Breast epithelium (tissue), 4 donors: ENCODE measurements around the gene TCTN1. TPM values are rescaled to one million over a fixed set of nuclear protein-coding genes. Genes with fewer than 3 reads are reported as not detected.
"Not testable (repeated sequence)": the region's sequence is repeated elsewhere in the genome, so short reads cannot be mapped to it uniquely, and the experiment has no call there.

Source experiments
- DNase-seq, 2 donors: peaks; one replicate each; pipeline ENCODE4 v3.0.0-alpha.2; 2019; ENCODE audit warnings: low spot score in 2 of 2
- H3K27ac ChIP-seq, 2 donors: fragments of 200-600 bp; sonication (generic) in 1 of 2; one replicate each; pipeline ENCODE4 v1.5.1; 2016 to 2019; ENCODE audit warnings: mild to moderate bottlenecking in 1 of 2
- H3K27me3 ChIP-seq, 2 donors: fragments of 200-600 bp; sonication (generic) in 1 of 2; one replicate each; pipeline versions ENCODE4 v1.5.1 to v1.6.0; 2017 to 2019; ENCODE audit warnings: control low read depth in 1 of 2, mild to moderate bottlenecking in 1 of 2
- H3K36me3 ChIP-seq: fragments of 200-600 bp; one replicate; pipeline ENCODE4 v1.5.1; 2019
- H3K4me1 ChIP-seq, 2 donors: fragments of 200-600 bp; sonication (generic); one replicate each; pipeline ENCODE4 v1.5.1; 2016 to 2019; ENCODE audit warnings: control low read depth in 1 of 2
- H3K4me3 ChIP-seq, 3 donors: fragments of 200-600 bp; sonication (generic); 1 replicate in 2 of 3; 2 replicates in 1 of 3; pipeline ENCODE4 v1.5.1; 2016 to 2019; ENCODE audit warnings: mild to moderate bottlenecking in 3 of 3, moderate library complexity in 2 of 3
- H3K9me3 ChIP-seq, 2 donors: fragments of 200-600 bp; sonication (generic) in 1 of 2; one replicate each; pipeline ENCODE4 v1.5.1; 2016 to 2019; ENCODE audit warnings: control low read depth in 1 of 2
- CTCF ChIP-seq, 3 donors: fragments of 450-650 bp; IDR thresholded peaks; one replicate each; pipeline ENCODE4 v1.5.1; 2016 to 2017; ENCODE audit warnings: antibody characterized with exemption in 3 of 3, mild to moderate bottlenecking in 3 of 3, moderate library complexity in 3 of 3
- POLR2A ChIP-seq: fragments of 450-650 bp; IDR thresholded peaks from one replicate; pipeline ENCODE4 v1.6.1; 2016; ENCODE audit warnings: antibody characterized with exemption, mild to moderate bottlenecking, moderate library complexity
- POLR2AphosphoS5 ChIP-seq, 3 donors: sonication (generic); formaldehyde crosslinking; IDR thresholded peaks; one replicate each; pipeline ENCODE4 v1.6.1; 2017; ENCODE audit warnings: antibody characterized with exemption in 3 of 3
- intact Hi-C: fragments of 100-400 bp; cut with DNase I; formaldehyde crosslinking; loops from one replicate; pipeline ENCODE4 v1.15.1; 2023; ENCODE audit warnings: low total_unique reads
- total RNA-seq, 3 donors: library from RNA; depleted of rRNA; stranded (reverse); fragments of >200 nt; gene quantifications; one replicate each; pipeline ENCODE4 v1.1.0, GENCODE V29; 2016

Gene TCTN1
- total RNA-seq, 3 donors from 2014 or later, result 43.0 to 76.0 (median 56.3) TPM

GRCh38 chr12:110568752-110569151, 45.2 kb upstream of the TCTN1 start:
- Histone ChIP-seq H3K27ac (no peak overlapping the region), H3K4me3 (no peak overlapping the region), H3K27me3 (no peaks in the 10 kb centered on the region), H3K4me1 (peaks cover 0 to 17% of the 10 kb centered on the region in 2 donors), H3K9me3 (peaks cover 0 to 14% of the 10 kb centered on the region in 2 donors), H3K36me3 (no peaks in the 10 kb centered on the region)
- TF ChIP-seq POLR2A, result no peak
- TF ChIP-seq CTCF (IDR thresholded peaks at IDR 0.05), result no peak
- TF ChIP-seq POLR2AphosphoS5 (IDR thresholded peaks at IDR 0.05), result no peak
- intact Hi-C loops, result no loop called here
- DNase-seq, result no peak

GRCh38 chr12:110569838-110570237, 44.1 kb upstream of the TCTN1 start:
- peaks cover 0 to 14% of the 10 kb centered on the region in 2 donors for H3K4me1 ChIP-seq
- intact Hi-C loops, DNase-seq, H3K4me3 ChIP-seq, H3K27ac ChIP-seq, H3K36me3 ChIP-seq, H3K27me3 ChIP-seq: not testable (repeated sequence)
- peaks cover 0 to 14% of the 10 kb centered on the region in 2 donors for H3K9me3 ChIP-seq

GRCh38 chr12:110570798-110571197, 43.1 kb upstream of the TCTN1 start:
- H3K4me1 ChIP-seq, H3K36me3 ChIP-seq, H3K27me3 ChIP-seq, DNase-seq, H3K27ac ChIP-seq, H3K4me3 ChIP-seq, intact Hi-C loops: not testable (repeated sequence)
- peaks cover 0 to 14% of the 10 kb centered on the region in 2 donors for H3K9me3 ChIP-seq

GRCh38 chr12:110574044-110574443, 39.9 kb upstream of the TCTN1 start:
- H3K27ac ChIP-seq, result no peak overlapping the region
- no peak for DNase-seq
- no peaks in the 10 kb centered on the region for H3K36me3 ChIP-seq
- no peak for TF ChIP-seq CTCF (IDR thresholded peaks at IDR 0.05)
- no peak for TF ChIP-seq POLR2A
- no peak for TF ChIP-seq POLR2AphosphoS5 (IDR thresholded peaks at IDR 0.05)
- intact Hi-C loops, result no loop called here
- no peak overlapping the region for H3K4me3 ChIP-seq
- no peaks in the 10 kb centered on the region for H3K27me3 ChIP-seq
- peaks cover 0 to 5% of the 10 kb centered on the region in 2 donors for H3K4me1 ChIP-seq
- H3K9me3 ChIP-seq, result peaks cover 0 to 14% of the 10 kb centered on the region in 2 donors

- H3K4me1 ChIP-seq, intact Hi-C loops, H3K4me3 ChIP-seq, H3K36me3 ChIP-seq, H3K27ac ChIP-seq, H3K27me3 ChIP-seq, DNase-seq: not testable (repeated sequence)
- H3K9me3 ChIP-seq, result peaks cover 0 to 11% of the 10 kb centered on the region in 2 donors
These were observed 39.2 kb upstream of the TCTN1 start for GRCh38 chr12:110574717-110575230.

GRCh38 chr12:110575326-110575725, 38.6 kb upstream of the TCTN1 start:
- no peaks in the 10 kb centered on the region for H3K36me3 ChIP-seq
- no peaks in the 10 kb centered on the region for H3K27me3 ChIP-seq
- DNase-seq, result no peak
- H3K4me3 ChIP-seq, result no peak overlapping the region
- peaks cover 0 to 10% of the 10 kb centered on the region in 2 donors for H3K9me3 ChIP-seq
- intact Hi-C loops, result no loop called here
- peak overlapping the region in 1 of 2 donors; percentile 41 for H3K27ac ChIP-seq
- H3K4me1 ChIP-seq, result peaks cover 0 to 5% of the 10 kb centered on the region in 2 donors
- TF ChIP-seq POLR2AphosphoS5 (IDR thresholded peaks at IDR 0.05) (no peak), POLR2A (no peak), CTCF (IDR thresholded peaks at IDR 0.05) (no peak)

- H3K27ac ChIP-seq, result peak overlapping the region in 1 of 2 donors; percentile 66
- no peak for TF ChIP-seq POLR2A
- TF ChIP-seq CTCF (IDR thresholded peaks at IDR 0.05), result no peak
- no peak for TF ChIP-seq POLR2AphosphoS5 (IDR thresholded peaks at IDR 0.05)
- intact Hi-C loops, result no loop called here
- H3K36me3 ChIP-seq, result no peaks in the 10 kb centered on the region
- no peak overlapping the region for H3K4me3 ChIP-seq
- H3K9me3 ChIP-seq, result peaks cover 0 to 4% of the 10 kb centered on the region in 2 donors
- peaks cover 0 to 5% of the 10 kb centered on the region in 2 donors for H3K4me1 ChIP-seq
- DNase-seq, result no peak
- no peaks in the 10 kb centered on the region for H3K27me3 ChIP-seq
These were observed 37.4 kb upstream of the TCTN1 start for GRCh38 chr12:110576504-110576903.
